ENCODE data around the gene TSPAN33.

The TSPAN33 gene

DNA sequence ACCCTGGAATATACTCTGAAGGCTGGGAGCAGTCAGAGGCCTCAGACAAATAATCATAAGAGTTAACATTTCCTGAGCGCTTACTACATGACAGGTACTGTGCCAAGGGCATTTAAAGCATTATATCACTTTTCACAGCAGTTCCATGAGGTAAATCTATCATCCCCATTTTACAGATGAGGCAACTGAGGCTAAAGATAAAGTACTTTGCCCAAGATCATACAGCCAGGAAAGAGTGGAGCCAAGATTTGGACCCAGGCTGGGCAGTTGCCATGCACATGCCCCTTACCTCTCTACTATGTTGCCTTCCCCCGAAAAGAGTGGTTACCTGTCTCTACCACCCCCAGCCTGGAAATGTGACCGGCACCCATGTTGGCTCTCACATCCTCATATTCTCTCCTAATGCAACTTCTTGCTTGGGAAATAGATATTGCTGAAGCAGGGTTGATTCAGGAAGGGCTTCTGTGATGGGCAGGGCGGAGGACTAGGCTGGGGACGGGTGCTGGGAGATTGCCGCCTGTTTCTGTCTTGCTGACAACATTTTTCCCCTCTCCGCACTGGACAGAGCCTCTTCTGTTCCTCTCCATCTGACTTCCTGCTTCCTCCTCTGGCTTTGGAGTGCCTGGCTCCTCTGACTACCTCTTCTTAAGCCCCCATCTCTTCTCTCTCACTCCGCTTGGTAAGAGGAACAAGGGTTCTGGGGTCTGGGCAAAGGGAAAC is 57.7 kb downstream of the TSPAN33 start:
- no peak for TF ChIP-seq CTCF (IDR thresholded peaks at IDR 0.05; ENCODE audit: control extremely low read depth, extremely low read depth, low read depth, missing control alignments)
- no peak for DNase-seq (ENCODE audit: extremely low spot score)
- ChIA-PET POLR2A (no interaction called here), CTCF (interaction anchor here (9.0 kb wide), 1 partner anchor 16 kb away, joined by 58 read pairs; no protein-coding TSS in a partner anchor)

- POLR2A ChIA-PET: no interaction called here
- TF ChIP-seq CTCF (IDR thresholded peaks at IDR 0.05; ENCODE audit: control extremely low read depth, extremely low read depth, low read depth, missing control alignments): no peak
- no peak for DNase-seq (ENCODE audit: extremely low spot score)
- CTCF ChIA-PET: interaction anchor here (0.9 to 9.0 kb wide), 3 partner anchors 15 to 112 kb away, joined by 3 to 58 read pairs (median 3); no protein-coding TSS in a partner anchor
Observed at GRCh38 chr7:129203050-129203741, 58.7 kb downstream of the TSPAN33 start.

GRCh38 chr7:129205126-129205818 is 60.8 kb downstream of the TSPAN33 start:
- TF ChIP-seq CTCF (IDR thresholded peaks at IDR 0.05; ENCODE audit: control extremely low read depth, extremely low read depth, low read depth, missing control alignments): no peak
- CTCF ChIA-PET: interaction anchor here (1.8 to 9.0 kb wide), 2 partner anchors 8 to 13 kb away, joined by 7 to 58 read pairs; no protein-coding TSS in a partner anchor
- POLR2A ChIA-PET: no interaction called here
- no peak for DNase-seq (ENCODE audit: extremely low spot score)

DNA sequence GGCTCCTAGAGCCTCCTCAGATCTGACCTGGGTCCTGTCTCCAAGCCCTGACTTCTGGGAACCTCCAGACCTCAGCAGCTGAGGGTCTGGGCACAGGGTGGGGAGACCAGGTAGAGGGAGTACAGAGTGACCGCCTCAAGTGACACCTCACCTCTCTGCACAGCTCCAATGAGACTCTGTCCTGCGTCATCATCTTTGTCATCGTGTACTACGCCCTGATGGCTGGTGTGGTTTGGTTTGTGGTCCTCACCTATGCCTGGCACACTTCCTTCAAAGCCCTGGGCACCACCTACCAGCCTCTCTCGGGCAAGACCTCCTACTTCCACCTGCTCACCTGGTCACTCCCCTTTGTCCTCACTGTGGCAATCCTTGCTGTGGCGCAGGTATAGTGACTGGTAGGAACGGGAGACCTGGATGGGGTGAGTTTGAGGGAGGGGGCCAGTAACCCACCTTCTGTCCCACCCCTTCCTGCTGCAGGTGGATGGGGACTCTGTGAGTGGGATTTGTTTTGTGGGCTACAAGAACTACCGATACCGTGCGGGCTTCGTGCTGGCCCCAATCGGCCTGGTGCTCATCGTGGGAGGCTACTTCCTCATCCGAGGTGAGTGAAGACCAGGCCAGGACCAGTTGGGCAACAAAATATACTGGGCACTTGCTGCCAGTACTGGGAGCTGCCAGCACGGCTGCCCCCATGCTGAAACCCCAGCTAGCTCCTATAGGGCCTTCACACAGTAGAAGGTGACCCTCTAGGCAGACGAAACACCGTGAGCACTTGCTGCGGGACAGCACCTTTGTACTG is 61.7 kb downstream of the TSPAN33 start:
- DNase-seq (ENCODE audit: extremely low spot score): no peak
- TF ChIP-seq CTCF (IDR thresholded peaks at IDR 0.05; ENCODE audit: control extremely low read depth, extremely low read depth, low read depth, missing control alignments): no peak
- ChIA-PET CTCF (interaction anchor here (9.0 kb wide), 1 partner anchor 12 kb away, joined by 58 read pairs; no protein-coding TSS in a partner anchor), POLR2A (no interaction called here)

- CTCF ChIA-PET: interaction anchor here (1.0 to 9.0 kb wide), 11 partner anchors 9 to 367 kb away, joined by 3 to 58 read pairs (median 5); partner anchors contain the start of gene SMO
- POLR2A ChIA-PET: no interaction called here
- DNase-seq (ENCODE audit: extremely low spot score): no peak
- TF ChIP-seq CTCF (IDR thresholded peaks at IDR 0.05; ENCODE audit: control extremely low read depth, extremely low read depth, low read depth, missing control alignments): no peak
Observed at GRCh38 chr7:129208667-129209066, 64.2 kb downstream of the TSPAN33 start.
